RWPE2 (cell line): ENCODE data around the gene ATXN7L1.
"Not testable (repeated sequence)": the region's sequence is repeated elsewhere in the genome, so short reads cannot be mapped to it uniquely, and the experiment has no call there.

Source experiments
- ATAC-seq: fragments of 200-7000 bp; cut with Tn5 transposase; 3 replicates; pipeline ENCODE4 v1.9.1; 2021; ENCODE audit warnings: low read depth
- DNase-seq: peaks from one replicate; pipeline ENCODE4 v3.0.0-alpha.2; 2020; ENCODE audit warnings: low spot score
- H3K27ac ChIP-seq: fragments of 450-650 bp; 2 replicates; pipeline ENCODE4 v1.5.1; 2017; ENCODE audit warnings: mild to moderate bottlenecking; ENCODE audit not compliant: poor library complexity, severe bottlenecking
- H3K27me3 ChIP-seq: fragments of 250-450 bp; sonication (Bioruptor Pico); 2 replicates; pipeline ENCODE4 v1.5.1; 2021; ENCODE audit warnings: mild to moderate bottlenecking, moderate library complexity; ENCODE audit not compliant: insufficient read depth, poor library complexity, severe bottlenecking
- H3K36me3 ChIP-seq: fragments of 250-450 bp; sonication (Bioruptor Pico); 2 replicates; pipeline ENCODE4 v1.5.1; 2020; ENCODE audit warnings: low read depth, mild to moderate bottlenecking, moderate library complexity
- H3K4me1 ChIP-seq: fragments of 250-450 bp; sonication (Bioruptor Pico); 2 replicates; pipeline ENCODE4 v1.5.1; 2021; ENCODE audit warnings: mild to moderate bottlenecking, moderate library complexity; ENCODE audit not compliant: insufficient read depth, poor library complexity, severe bottlenecking
- H3K4me3 ChIP-seq: fragments of 250-450 bp; sonication (Bioruptor Pico); 2 replicates; pipeline ENCODE4 v1.5.1; 2021; ENCODE audit warnings: mild to moderate bottlenecking, moderate library complexity; ENCODE audit not compliant: severe bottlenecking
- H3K9me3 ChIP-seq: fragments of 250-450 bp; sonication (Bioruptor Pico); 2 replicates; pipeline ENCODE4 v1.5.1; 2021; ENCODE audit warnings: mild to moderate bottlenecking, moderate library complexity; ENCODE audit not compliant: severe bottlenecking
- TF ChIP-seq, protein P1 (sequence below): fragments of 450-650 bp; IDR thresholded peaks from one replicate; pipeline ENCODE4 v1.5.1; 2017; ENCODE audit warnings: mild to moderate bottlenecking, moderate library complexity; ENCODE audit not compliant: poor library complexity, severe bottlenecking

ATXN7L1 gene

DNA sequence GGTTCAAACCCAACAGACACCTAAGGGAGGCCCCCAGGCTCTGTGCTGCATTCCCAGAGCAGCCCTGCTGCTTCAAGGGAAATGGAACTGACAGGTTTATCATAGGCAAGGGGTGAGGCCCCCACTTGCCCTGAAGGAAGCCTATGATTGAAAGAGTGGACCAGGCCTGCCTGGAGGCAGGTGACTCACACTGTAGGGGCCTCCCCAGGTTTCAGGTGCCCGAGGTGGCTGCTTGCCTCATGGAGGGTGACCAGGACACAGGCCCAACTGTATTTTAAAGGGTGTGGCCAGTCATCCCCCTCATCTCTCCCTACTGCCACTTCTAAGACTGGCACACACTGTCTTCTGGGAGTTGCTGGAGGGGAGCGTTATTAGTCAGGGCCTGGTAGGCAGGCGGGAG, 85.4 kb downstream of the ATXN7L1 start:
- peak overlapping the region; percentile 47 for H3K27ac ChIP-seq
- ATAC-seq (peak; percentile 51), DNase-seq (no peak)
- TF ChIP-seq, protein P1, sequence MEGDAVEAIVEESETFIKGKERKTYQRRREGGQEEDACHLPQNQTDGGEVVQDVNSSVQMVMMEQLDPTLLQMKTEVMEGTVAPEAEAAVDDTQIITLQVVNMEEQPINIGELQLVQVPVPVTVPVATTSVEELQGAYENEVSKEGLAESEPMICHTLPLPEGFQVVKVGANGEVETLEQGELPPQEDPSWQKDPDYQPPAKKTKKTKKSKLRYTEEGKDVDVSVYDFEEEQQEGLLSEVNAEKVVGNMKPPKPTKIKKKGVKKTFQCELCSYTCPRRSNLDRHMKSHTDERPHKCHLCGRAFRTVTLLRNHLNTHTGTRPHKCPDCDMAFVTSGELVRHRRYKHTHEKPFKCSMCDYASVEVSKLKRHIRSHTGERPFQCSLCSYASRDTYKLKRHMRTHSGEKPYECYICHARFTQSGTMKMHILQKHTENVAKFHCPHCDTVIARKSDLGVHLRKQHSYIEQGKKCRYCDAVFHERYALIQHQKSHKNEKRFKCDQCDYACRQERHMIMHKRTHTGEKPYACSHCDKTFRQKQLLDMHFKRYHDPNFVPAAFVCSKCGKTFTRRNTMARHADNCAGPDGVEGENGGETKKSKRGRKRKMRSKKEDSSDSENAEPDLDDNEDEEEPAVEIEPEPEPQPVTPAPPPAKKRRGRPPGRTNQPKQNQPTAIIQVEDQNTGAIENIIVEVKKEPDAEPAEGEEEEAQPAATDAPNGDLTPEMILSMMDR: no peak
- H3K36me3 ChIP-seq: no peaks in the 10 kb centered on the region
- no peak overlapping the region for H3K4me3 ChIP-seq
- H3K9me3 ChIP-seq: no peaks in the 10 kb centered on the region
- H3K4me1 ChIP-seq: peaks cover 52% of the 10 kb centered on the region
- H3K27me3 ChIP-seq: no peaks in the 10 kb centered on the region

DNA sequence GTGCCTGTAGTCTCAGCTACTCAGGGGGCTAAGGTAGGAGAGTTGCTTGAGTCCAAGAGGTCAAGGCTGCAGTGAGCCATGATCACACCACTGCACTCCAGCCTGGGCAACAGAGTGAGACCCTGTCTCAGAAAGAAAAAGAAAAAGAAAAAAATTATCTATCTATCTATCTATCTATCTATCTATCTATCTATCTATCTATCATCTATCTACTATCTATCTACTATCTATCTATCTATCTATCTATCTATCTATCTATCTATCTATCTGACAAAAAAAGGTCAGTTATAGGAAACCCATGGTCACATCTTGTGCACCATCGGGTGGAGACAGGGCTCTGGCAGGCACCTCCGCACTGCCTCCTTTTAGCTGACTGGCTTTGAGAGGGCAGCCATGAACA, 85.9 kb downstream of the ATXN7L1 start:
- H3K27ac ChIP-seq, H3K27me3 ChIP-seq, ATAC-seq, H3K9me3 ChIP-seq, H3K36me3 ChIP-seq, H3K4me3 ChIP-seq, DNase-seq: not testable (repeated sequence)
- H3K4me1 ChIP-seq: peaks cover 46% of the 10 kb centered on the region

DNA sequence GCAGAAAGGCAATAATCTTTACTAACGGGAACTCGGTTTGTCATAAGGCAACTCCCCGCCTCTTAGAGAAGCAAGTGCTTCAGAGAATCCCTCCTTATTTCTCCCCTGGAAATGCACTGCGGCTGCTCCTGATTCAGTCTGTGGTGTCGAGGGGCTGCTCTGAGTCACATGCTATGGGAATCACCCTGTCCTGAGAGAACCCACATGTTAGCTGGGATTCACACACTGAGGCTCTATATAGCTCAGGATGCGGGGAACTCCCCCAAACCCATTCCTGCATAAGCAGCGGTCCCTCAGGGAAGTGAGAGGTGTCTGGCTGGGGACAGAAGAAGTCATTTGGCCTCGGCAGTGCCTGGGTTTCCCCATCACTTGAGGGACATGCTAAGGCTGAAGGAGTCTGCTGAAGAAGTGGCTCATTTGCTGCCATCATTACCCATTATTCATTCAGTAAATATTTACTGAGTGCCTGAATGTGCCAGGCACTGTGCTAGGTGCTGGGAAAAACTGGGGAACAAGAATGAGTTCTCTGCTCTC, 87.5 kb downstream of the ATXN7L1 start:
- Histone ChIP-seq H3K4me3 (no peak overlapping the region), H3K27ac (no peak overlapping the region), H3K9me3 (no peaks in the 10 kb centered on the region), H3K36me3 (no peaks in the 10 kb centered on the region), H3K4me1 (peaks cover 32% of the 10 kb centered on the region), H3K27me3 (no peaks in the 10 kb centered on the region)
- DNase-seq (no peak), ATAC-seq (no peak)
- TF ChIP-seq, protein P1: no peak

DNA sequence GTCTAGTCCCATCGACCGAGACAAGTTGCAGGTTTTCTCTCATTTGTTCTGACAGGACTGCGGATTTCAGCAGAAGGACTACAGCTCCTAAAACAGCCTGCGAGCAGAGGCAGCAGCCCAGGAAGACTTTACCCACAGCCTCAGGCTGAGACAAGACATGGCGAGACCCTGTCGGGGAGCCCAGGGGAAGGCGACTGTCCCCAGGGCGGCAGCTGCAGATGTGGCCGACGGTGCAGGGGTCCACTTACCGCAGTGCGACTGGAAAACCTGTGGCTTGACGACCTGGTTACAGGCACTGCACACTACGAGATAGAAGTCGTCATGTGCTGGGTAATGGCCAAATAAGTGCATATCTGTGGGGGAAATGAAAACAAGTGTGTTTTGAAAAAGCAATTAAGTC, 88.0 kb downstream of the ATXN7L1 start:
- Histone ChIP-seq H3K27ac (no peak overlapping the region), H3K9me3 (no peaks in the 10 kb centered on the region), H3K27me3 (no peaks in the 10 kb centered on the region), H3K4me1 (peaks cover 32% of the 10 kb centered on the region), H3K4me3 (no peak overlapping the region), H3K36me3 (no peaks in the 10 kb centered on the region)
- DNase-seq (no peak), ATAC-seq (no peak)
- TF ChIP-seq, protein P1: no peak

DNA sequence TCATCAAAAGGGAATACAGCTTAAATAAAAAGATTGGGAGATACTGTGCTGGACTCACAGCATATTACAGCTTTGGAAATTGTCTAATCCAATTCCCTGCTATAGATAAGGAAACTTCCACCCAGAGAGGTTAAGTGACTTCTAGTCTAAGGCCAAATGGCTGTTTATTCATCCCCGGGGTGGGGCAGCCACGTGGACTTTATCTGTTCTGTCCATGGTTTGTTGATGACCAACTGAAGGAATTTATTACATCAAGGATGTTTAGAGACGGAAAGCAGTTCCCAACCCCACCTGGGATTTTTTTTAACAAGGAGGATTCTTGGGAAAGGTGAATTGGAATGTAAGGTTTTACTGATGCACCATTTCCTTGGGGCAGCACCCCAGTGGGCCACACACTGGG, 88.6 kb downstream of the ATXN7L1 start:
- TF ChIP-seq, protein P1: no peak
- H3K27ac ChIP-seq: no peak overlapping the region
- H3K36me3 ChIP-seq: no peaks in the 10 kb centered on the region
- ATAC-seq (no peak), DNase-seq (no peak)
- peaks cover 34% of the 10 kb centered on the region for H3K4me1 ChIP-seq
- H3K27me3 ChIP-seq: no peaks in the 10 kb centered on the region
- H3K4me3 ChIP-seq: no peak overlapping the region
- H3K9me3 ChIP-seq: no peaks in the 10 kb centered on the region
